ENCODE data around the gene PDLIM5. TPM values are rescaled to one million over a fixed set of nuclear protein-coding genes. Genes with fewer than 3 reads are reported as not detected.
"Not testable (repeated sequence)": the region's sequence is repeated elsewhere in the genome, so short reads cannot be mapped to it uniquely, and the experiment has no call there.

The PDLIM5 gene
- total RNA-seq, 1 experiment from 2014 or later, result 58.0 TPM

DNA sequence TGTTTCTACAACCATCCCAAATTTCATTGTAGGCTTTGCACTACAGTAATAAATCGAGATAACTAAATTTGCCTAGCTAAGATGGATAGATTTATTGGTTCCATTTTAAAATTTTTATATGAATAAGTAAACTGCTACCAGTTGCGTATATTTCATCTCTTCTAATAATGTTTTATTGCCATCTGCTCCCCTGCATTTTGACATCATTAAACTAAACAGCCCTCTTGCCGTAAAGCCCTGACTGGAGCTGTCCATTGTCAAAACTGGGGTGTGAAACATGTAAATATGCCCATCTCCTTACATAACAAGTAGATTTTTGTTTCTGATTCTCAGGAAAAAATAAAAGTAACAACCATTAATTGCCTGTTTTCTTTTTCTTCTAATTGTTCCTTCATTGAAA is 175.2 kb downstream of the PDLIM5 start:
- Histone ChIP-seq H3K56ac (ENCODE audit: insufficient read length, low read depth, low read length) (no peak overlapping the region), H3K27ac (ENCODE audit: insufficient read length, low read depth, low read length) (no peak overlapping the region), H4K20me1 (ENCODE audit: control insufficient read depth, insufficient read depth, insufficient read length) (no peaks in the 10 kb centered on the region), H3K27me3 (ENCODE audit: insufficient read depth, low read length) (no peaks in the 10 kb centered on the region), H2BK20ac (ENCODE audit: low read depth, low read length, poor library complexity, severe bottlenecking) (no peak overlapping the region), H4K91ac (ENCODE audit: insufficient read length, low read depth, low read length) (no peak overlapping the region), H2BK12ac (ENCODE audit: insufficient read length, low read depth, low read length) (no peak overlapping the region), H2BK120ac (ENCODE audit: low read depth, low read length, poor library complexity, severe bottlenecking) (no peak overlapping the region), H3K14ac (ENCODE audit: insufficient read depth, low read length) (no peak overlapping the region), H3K79me1 (ENCODE audit: insufficient read depth, low read depth, low read length, poor library complexity, severe bottlenecking) (no peaks in the 10 kb centered on the region), H3K4me1 (ENCODE audit: insufficient read depth, low read length) (no peaks in the 10 kb centered on the region), H4K8ac (replicated peaks; ENCODE audit: insufficient read length, low read depth, low read length) (no peak overlapping the region), H3K23ac (ENCODE audit: insufficient read length, low read depth, low read length) (no peak overlapping the region), H3K23me2 (ENCODE audit: insufficient read length, low read depth, low read length, poor library complexity, severe bottlenecking) (no peaks in the 10 kb centered on the region), H3K9ac (ENCODE audit: extremely low read depth, insufficient read length, low read length) (no peak overlapping the region), H3K18ac (ENCODE audit: insufficient read length, low read depth, low read length) (no peak overlapping the region), H3K9me3 (ENCODE audit: control insufficient read depth, low read depth, low read length) (no peaks in the 10 kb centered on the region), H3K79me2 (ENCODE audit: insufficient read depth, low read length) (no peaks in the 10 kb centered on the region), H2AFZ (ENCODE audit: low read length) (no peak overlapping the region), H2AK5ac (ENCODE audit: insufficient read length, low read length) (no peak overlapping the region), H4K5ac (ENCODE audit: insufficient read length, low read depth, low read length) (no peak overlapping the region), H3T11ph (ENCODE audit: low read length) (no peak overlapping the region), H2BK15ac (ENCODE audit: low read depth, low read length) (no peak overlapping the region), H2BK5ac (ENCODE audit: insufficient read length, low read length) (no peak overlapping the region), H3K4ac (ENCODE audit: low read depth, low read length) (no peak overlapping the region), H3K4me2 (ENCODE audit: insufficient read depth, insufficient read length, low read length) (no peak overlapping the region)
- Mint-ChIP-seq H3K27me3 (ENCODE audit: low read depth) (no peaks in the 10 kb centered on the region), H3K4me1 (no peaks in the 10 kb centered on the region), H3K9me3 (no peaks in the 10 kb centered on the region), H3K27ac (no peak overlapping the region), H3K4me3 (no peak overlapping the region), H3K36me3 (ENCODE audit: insufficient read depth in 1 of 3, low read depth in 3 of 3) (no peaks in the 10 kb centered on the region)
- TF ChIP-seq, protein P1, sequence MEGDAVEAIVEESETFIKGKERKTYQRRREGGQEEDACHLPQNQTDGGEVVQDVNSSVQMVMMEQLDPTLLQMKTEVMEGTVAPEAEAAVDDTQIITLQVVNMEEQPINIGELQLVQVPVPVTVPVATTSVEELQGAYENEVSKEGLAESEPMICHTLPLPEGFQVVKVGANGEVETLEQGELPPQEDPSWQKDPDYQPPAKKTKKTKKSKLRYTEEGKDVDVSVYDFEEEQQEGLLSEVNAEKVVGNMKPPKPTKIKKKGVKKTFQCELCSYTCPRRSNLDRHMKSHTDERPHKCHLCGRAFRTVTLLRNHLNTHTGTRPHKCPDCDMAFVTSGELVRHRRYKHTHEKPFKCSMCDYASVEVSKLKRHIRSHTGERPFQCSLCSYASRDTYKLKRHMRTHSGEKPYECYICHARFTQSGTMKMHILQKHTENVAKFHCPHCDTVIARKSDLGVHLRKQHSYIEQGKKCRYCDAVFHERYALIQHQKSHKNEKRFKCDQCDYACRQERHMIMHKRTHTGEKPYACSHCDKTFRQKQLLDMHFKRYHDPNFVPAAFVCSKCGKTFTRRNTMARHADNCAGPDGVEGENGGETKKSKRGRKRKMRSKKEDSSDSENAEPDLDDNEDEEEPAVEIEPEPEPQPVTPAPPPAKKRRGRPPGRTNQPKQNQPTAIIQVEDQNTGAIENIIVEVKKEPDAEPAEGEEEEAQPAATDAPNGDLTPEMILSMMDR (conservative IDR thresholded peaks at IDR 0.05), result no peak
- DNase-seq, result no peak
- WGBS (ENCODE audit: extremely low coverage, insufficient read length, low lambda C conversion rate), result no CpG with 5 or more reads among the region's 3 CpGs

DNA sequence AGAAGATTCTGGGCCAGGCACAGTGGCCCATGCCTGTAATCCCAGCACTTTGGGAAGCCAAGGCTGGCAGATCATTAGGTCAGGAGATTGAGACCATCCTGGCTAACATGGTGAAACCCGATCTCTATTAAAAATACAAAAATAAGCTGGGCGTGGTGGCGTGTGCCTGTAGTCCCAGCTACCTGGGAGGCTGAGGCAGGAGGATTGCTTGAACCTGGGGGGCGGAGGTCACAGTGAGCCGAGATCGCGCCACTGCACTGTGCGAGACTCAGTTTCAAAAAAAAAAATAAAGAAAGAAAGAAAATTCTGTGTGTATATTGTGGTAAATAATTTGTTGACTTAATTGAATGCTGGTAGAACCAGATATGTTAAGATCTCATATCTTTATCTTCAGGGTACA is 177.3 kb downstream of the PDLIM5 start:
- not testable (repeated sequence) for H4K5ac ChIP-seq (ENCODE audit: insufficient read length, low read depth, low read length); H3K79me1 ChIP-seq (ENCODE audit: insufficient read depth, low read depth, low read length, poor library complexity, severe bottlenecking); H3K14ac ChIP-seq (ENCODE audit: insufficient read depth, low read length); H3K4me1 Mint-ChIP-seq; H2AFZ ChIP-seq (ENCODE audit: low read length); H3K27ac ChIP-seq (ENCODE audit: insufficient read length, low read depth, low read length); H3K4ac ChIP-seq (ENCODE audit: low read depth, low read length); H3K27me3 ChIP-seq (ENCODE audit: insufficient read depth, low read length); H2AK5ac ChIP-seq (ENCODE audit: insufficient read length, low read length); H3K4me3 Mint-ChIP-seq; H2BK12ac ChIP-seq (ENCODE audit: insufficient read length, low read depth, low read length); H3K56ac ChIP-seq (ENCODE audit: insufficient read length, low read depth, low read length); H4K91ac ChIP-seq (ENCODE audit: insufficient read length, low read depth, low read length); H2BK120ac ChIP-seq (ENCODE audit: low read depth, low read length, poor library complexity, severe bottlenecking); H3K4me1 ChIP-seq (ENCODE audit: insufficient read depth, low read length); H4K8ac ChIP-seq (replicated peaks; ENCODE audit: insufficient read length, low read depth, low read length); H3K23ac ChIP-seq (ENCODE audit: insufficient read length, low read depth, low read length); H3K79me2 ChIP-seq (ENCODE audit: insufficient read depth, low read length); H3K36me3 Mint-ChIP-seq (ENCODE audit: insufficient read depth in 1 of 3, low read depth in 3 of 3); H3K9me3 Mint-ChIP-seq; H3K27ac Mint-ChIP-seq; H3K9me3 ChIP-seq (ENCODE audit: control insufficient read depth, low read depth, low read length); DNase-seq; H4K20me1 ChIP-seq (ENCODE audit: control insufficient read depth, insufficient read depth, insufficient read length); H3K9ac ChIP-seq (ENCODE audit: extremely low read depth, insufficient read length, low read length); H3K4me2 ChIP-seq (ENCODE audit: insufficient read depth, insufficient read length, low read length); H3K27me3 Mint-ChIP-seq (ENCODE audit: low read depth); H3K18ac ChIP-seq (ENCODE audit: insufficient read length, low read depth, low read length); H3K23me2 ChIP-seq (ENCODE audit: insufficient read length, low read depth, low read length, poor library complexity, severe bottlenecking); H2BK15ac ChIP-seq (ENCODE audit: low read depth, low read length); H2BK20ac ChIP-seq (ENCODE audit: low read depth, low read length, poor library complexity, severe bottlenecking); H3T11ph ChIP-seq (ENCODE audit: low read length); H2BK5ac ChIP-seq (ENCODE audit: insufficient read length, low read length)
- WGBS (ENCODE audit: extremely low coverage, insufficient read length, low lambda C conversion rate), result no CpG with 5 or more reads among the region's 8 CpGs

Data from H9 (cell line).